Esophagus muscularis mucosa (tissue), 4 donors: ENCODE results near the gene DEGS1.

ENCODE experiments used
- EP300 ChIP-seq: sonication (generic); formaldehyde crosslinking; IDR thresholded peaks from one replicate; pipeline ENCODE4 v1.6.1; 2017; ENCODE audit warnings: antibody characterized with exemption
- POLR2A ChIP-seq: fragments of 450-650 bp; IDR thresholded peaks from one replicate; pipeline ENCODE4 v1.6.1; 2017; ENCODE audit warnings: antibody characterized with exemption, moderate library complexity, mild to moderate bottlenecking, low read depth
- POLR2AphosphoS5 ChIP-seq, 2 donors: sonication (generic); formaldehyde crosslinking; IDR thresholded peaks; one replicate each; pipeline ENCODE4 v1.6.1; 2017; ENCODE audit warnings: antibody characterized with exemption in 2 of 2
- TF ChIP-seq, protein P1 (sequence below), 3 experiments: fragments of 200-600 bp in 2 of 3; fragments of 450-650 bp in 1 of 3; sonication (generic) in 2 of 3; IDR thresholded peaks; one replicate each; pipeline ENCODE4 v1.5.1; 2017 to 2019; ENCODE audit warnings: antibody characterized with exemption in 3 of 3, mild to moderate bottlenecking in 2 of 3, moderate library complexity in 1 of 3

DNA sequence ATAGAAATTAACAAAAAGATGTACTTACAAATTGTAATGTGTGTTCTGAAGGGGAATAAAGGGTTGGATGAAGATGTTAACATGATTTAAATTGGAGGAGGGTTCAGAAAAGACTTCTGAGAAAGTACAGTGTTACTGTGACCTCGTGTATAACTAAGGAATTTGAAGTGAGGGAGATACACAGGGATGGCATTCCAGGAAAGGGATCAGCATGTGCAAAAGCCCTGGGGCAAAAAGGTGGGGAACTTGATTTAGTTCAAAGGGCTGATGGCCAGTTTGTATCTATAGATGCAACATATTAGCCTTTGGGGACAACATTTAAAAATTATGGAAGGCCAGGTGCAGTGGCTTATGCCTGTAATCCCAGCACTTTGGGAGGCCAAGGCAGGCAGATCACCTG, 33.3 kb upstream of the DEGS1 start:
- TF ChIP-seq POLR2A: no peak
- TF ChIP-seq, protein P1, sequence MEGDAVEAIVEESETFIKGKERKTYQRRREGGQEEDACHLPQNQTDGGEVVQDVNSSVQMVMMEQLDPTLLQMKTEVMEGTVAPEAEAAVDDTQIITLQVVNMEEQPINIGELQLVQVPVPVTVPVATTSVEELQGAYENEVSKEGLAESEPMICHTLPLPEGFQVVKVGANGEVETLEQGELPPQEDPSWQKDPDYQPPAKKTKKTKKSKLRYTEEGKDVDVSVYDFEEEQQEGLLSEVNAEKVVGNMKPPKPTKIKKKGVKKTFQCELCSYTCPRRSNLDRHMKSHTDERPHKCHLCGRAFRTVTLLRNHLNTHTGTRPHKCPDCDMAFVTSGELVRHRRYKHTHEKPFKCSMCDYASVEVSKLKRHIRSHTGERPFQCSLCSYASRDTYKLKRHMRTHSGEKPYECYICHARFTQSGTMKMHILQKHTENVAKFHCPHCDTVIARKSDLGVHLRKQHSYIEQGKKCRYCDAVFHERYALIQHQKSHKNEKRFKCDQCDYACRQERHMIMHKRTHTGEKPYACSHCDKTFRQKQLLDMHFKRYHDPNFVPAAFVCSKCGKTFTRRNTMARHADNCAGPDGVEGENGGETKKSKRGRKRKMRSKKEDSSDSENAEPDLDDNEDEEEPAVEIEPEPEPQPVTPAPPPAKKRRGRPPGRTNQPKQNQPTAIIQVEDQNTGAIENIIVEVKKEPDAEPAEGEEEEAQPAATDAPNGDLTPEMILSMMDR (IDR thresholded peaks at IDR 0.05): no peak
- no peak for TF ChIP-seq POLR2AphosphoS5 (IDR thresholded peaks at IDR 0.05)
- no peak for TF ChIP-seq EP300
